Fibroblast of lung (primary cell): ENCODE measurements around the gene FN3K. TPM values are rescaled to one million over a fixed set of nuclear protein-coding genes. Genes with fewer than 3 reads are reported as not detected.

Source experiments
- DNase-seq, 2 donors: peaks; one replicate each; pipeline versions ENCODE4 v3.0.0 to v3.0.0-alpha.2; 2010; ENCODE audit warnings: low read depth in 2 of 2
- H2AFZ ChIP-seq: 2 replicates; pipeline ENCODE4 v1.5.1; 2012; ENCODE audit warnings: low read length, control low read depth, inconsistent platforms
- H3K27ac ChIP-seq: 2 replicates; pipeline ENCODE4 v1.5.1; 2011; ENCODE audit warnings: low read length, control low read depth; ENCODE audit not compliant: insufficient read depth
- H3K27me3 ChIP-seq: 2 replicates; pipeline ENCODE4 v1.5.1; 2011; ENCODE audit warnings: mild to moderate bottlenecking, low read length; ENCODE audit not compliant: control insufficient read depth, insufficient read depth
- H3K36me3 ChIP-seq: 2 replicates; pipeline ENCODE4 v1.5.1; 2011; ENCODE audit warnings: low read length; ENCODE audit not compliant: control insufficient read depth, insufficient read depth
- H3K4me1 ChIP-seq: 2 replicates; pipeline ENCODE4 v1.5.1; 2011; ENCODE audit warnings: low read length; ENCODE audit not compliant: control insufficient read depth, insufficient read depth; ENCODE audit errors: extremely low read depth
- H3K4me2 ChIP-seq: 2 replicates; pipeline ENCODE4 v1.5.1; 2011; ENCODE audit warnings: low read length, control low read depth; ENCODE audit not compliant: insufficient read depth; ENCODE audit errors: extremely low read depth
- H3K4me3 ChIP-seq, 4 experiments: fragments of 200-600 bp in 1 of 4; sonication (generic) in 1 of 4; replicated peaks in 1 of 4; 2 replicates each; pipeline ENCODE4 v1.5.1; 2011 to 2016; ENCODE audit warnings: low read length in 4 of 4, low read depth in 3 of 4, mild to moderate bottlenecking in 3 of 4, control low read depth in 2 of 4, inconsistent platforms in 1 of 4, mixed read lengths in 1 of 4; ENCODE audit not compliant: insufficient read depth in 1 of 4; ENCODE audit errors: control extremely low read depth in 1 of 4
- H3K79me2 ChIP-seq: 2 replicates; pipeline ENCODE4 v1.5.1; 2012; ENCODE audit warnings: mild to moderate bottlenecking, low read length, inconsistent platforms; ENCODE audit not compliant: control insufficient read depth, insufficient read depth
- H3K9ac ChIP-seq: 2 replicates; pipeline ENCODE4 v1.5.1; 2011; ENCODE audit warnings: mild to moderate bottlenecking, low read length, control low read depth; ENCODE audit not compliant: insufficient read depth
- H3K9me3 ChIP-seq: 2 replicates; pipeline ENCODE4 v1.5.1; 2012; ENCODE audit warnings: low read depth, low read length; ENCODE audit not compliant: control insufficient read depth, insufficient read depth
- H4K20me1 ChIP-seq: 2 replicates; pipeline ENCODE4 v1.5.1; 2011; ENCODE audit warnings: low read length; ENCODE audit not compliant: control insufficient read depth, insufficient read depth; ENCODE audit errors: extremely low read depth
- EZH2 ChIP-seq: IDR thresholded peaks from 2 replicates; pipeline ENCODE4 v1.5.1; 2012; ENCODE audit warnings: low read length, control low read depth, mild to moderate bottlenecking; ENCODE audit errors: missing control alignments
- polyA plus RNA-seq, 2 donors: library from polyadenylated mRNA; depleted of rRNA in 1 of 2; stranded (reverse) in 1 of 2; unstranded in 1 of 2; fragments of >200 nt; gene quantifications; 2 replicates each; pipeline ENCODE4 v1.2.1, GENCODE V29; 2011 to 2012; ENCODE audit warnings: missing spikeins in 1 of 2
- total RNA-seq: library from RNA; depleted of rRNA; stranded (reverse); fragments of >200 nt; gene quantifications from 2 replicates; pipeline ENCODE4 v1.2.1, GENCODE V29; 2014
- TF ChIP-seq, protein P1 (sequence below), 2 donors: IDR thresholded peaks in 1 of 2; conservative IDR thresholded peaks in 1 of 2; 1 replicate in 1 of 2; 2 replicates in 1 of 2; pipeline ENCODE4 v1.5.1; 2011 to 2012; ENCODE audit warnings: low read length in 2 of 2, control low read depth in 1 of 2, inconsistent platforms in 1 of 2, low read depth in 1 of 2, mild to moderate bottlenecking in 1 of 2

FN3K gene
- total and polyA plus RNA-seq, 2 donors (not counting 1 experiment from before 2014, with no cell fraction given): 0.61 to 8.9 TPM

DNA sequence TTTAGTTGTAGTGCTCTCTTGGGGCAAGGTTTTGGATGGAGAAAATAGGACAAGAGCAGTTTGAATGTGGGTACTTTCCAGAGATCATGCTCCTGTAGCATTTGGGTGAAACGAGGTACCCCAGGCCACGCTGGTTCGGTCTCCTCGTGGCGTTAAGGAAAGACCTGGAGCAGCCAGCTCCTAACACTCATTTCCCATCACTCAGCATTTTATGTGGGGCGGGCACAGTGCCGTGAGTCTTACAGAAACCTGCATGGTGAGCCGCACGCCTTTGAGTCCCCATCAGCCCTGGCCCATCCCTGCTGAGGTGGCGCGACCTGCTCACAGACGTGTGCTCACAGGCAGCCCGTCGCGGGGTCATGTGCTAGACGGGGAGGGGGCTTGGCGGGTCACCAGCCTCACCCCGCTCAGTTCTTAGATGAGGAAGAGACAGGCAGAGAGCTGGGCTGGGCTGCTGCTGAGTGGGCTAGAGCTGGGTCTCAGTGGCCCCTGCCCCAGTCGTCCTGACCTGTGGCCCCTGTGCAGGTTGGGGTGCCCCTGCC, 53.7 kb downstream of the FN3K start:
- H3K4me3 ChIP-seq: no peak overlapping the region
- no peak for DNase-seq
- no peak overlapping the region for H3K9ac ChIP-seq
- no peaks in the 10 kb centered on the region for H3K27me3 ChIP-seq
- H3K4me1 ChIP-seq: peaks cover 3% of the 10 kb centered on the region
- H3K27ac ChIP-seq: no peak overlapping the region
- peaks cover 7% of the 10 kb centered on the region for H3K36me3 ChIP-seq
- H3K79me2 ChIP-seq: no peaks in the 10 kb centered on the region
- no peaks in the 10 kb centered on the region for H4K20me1 ChIP-seq
- no peaks in the 10 kb centered on the region for H3K9me3 ChIP-seq
- no peak overlapping the region for H2AFZ ChIP-seq
- TF ChIP-seq EZH2: no peak
- TF ChIP-seq, protein P1, sequence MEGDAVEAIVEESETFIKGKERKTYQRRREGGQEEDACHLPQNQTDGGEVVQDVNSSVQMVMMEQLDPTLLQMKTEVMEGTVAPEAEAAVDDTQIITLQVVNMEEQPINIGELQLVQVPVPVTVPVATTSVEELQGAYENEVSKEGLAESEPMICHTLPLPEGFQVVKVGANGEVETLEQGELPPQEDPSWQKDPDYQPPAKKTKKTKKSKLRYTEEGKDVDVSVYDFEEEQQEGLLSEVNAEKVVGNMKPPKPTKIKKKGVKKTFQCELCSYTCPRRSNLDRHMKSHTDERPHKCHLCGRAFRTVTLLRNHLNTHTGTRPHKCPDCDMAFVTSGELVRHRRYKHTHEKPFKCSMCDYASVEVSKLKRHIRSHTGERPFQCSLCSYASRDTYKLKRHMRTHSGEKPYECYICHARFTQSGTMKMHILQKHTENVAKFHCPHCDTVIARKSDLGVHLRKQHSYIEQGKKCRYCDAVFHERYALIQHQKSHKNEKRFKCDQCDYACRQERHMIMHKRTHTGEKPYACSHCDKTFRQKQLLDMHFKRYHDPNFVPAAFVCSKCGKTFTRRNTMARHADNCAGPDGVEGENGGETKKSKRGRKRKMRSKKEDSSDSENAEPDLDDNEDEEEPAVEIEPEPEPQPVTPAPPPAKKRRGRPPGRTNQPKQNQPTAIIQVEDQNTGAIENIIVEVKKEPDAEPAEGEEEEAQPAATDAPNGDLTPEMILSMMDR (conservative IDR thresholded peaks at IDR 0.05 in 1 of 2, IDR thresholded peaks at IDR 0.05 in 1 of 2; ENCODE audit: low read depth in 1 of 2, low read length in 2 of 2): no peak
- no peak overlapping the region for H3K4me2 ChIP-seq

DNA sequence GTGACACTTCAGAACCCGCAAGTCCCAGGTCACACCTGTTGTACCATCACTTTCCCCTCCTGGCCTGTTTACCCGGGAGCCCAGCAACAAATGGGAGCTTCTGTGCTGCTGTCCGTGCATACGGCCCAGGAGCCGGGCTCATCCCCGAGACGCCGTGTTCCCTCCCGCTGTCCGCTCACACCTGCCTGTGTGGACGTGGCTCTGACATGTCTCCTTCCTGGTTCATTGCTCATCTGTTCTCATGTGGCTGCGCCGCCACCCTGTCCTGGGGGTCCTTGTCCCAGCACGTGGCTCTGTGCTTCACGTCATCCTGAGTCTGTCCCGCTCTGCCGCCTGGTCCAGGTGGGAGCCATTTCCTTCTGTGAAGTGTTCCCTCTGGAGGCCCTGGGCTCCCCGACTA, 54.4 kb downstream of the FN3K start:
- Histone ChIP-seq H4K20me1 (no peaks in the 10 kb centered on the region), H3K79me2 (no peaks in the 10 kb centered on the region), H3K4me3 (no peak overlapping the region), H3K9ac (no peak overlapping the region), H3K36me3 (peaks cover 3% of the 10 kb centered on the region), H3K4me1 (peaks cover 3% of the 10 kb centered on the region), H3K27ac (no peak overlapping the region), H2AFZ (no peak overlapping the region), H3K4me2 (no peak overlapping the region), H3K27me3 (no peaks in the 10 kb centered on the region), H3K9me3 (no peaks in the 10 kb centered on the region)
- DNase-seq: no peak
- TF ChIP-seq, protein P1 (conservative IDR thresholded peaks at IDR 0.05 in 1 of 2, IDR thresholded peaks at IDR 0.05 in 1 of 2; ENCODE audit: low read depth in 1 of 2, low read length in 2 of 2): no peak
- no peak for TF ChIP-seq EZH2

DNA sequence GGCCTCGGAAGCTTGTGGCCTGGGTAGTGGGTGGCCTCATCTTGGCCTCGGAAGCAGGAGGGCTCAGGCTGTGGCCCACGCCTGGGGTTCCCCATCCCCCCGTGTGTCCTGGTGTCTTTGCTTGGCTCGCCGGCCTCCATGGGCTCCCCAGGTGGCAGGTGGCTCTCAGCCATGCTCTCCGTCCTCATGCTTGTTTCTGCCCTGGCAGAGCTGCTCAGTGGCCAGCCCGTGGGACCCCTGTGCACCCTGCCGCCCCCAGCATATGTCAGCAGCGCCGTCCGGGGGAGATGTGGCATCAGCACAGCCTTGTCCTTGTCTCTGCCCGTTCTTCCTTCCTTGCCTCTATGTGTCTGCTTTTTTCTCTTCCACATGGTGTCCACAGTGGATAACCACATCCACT, 55.0 kb downstream of the FN3K start:
- DNase-seq: no peak
- Histone ChIP-seq H3K79me2 (no peaks in the 10 kb centered on the region), H3K36me3 (peaks cover 3% of the 10 kb centered on the region), H2AFZ (no peak overlapping the region), H3K9me3 (no peaks in the 10 kb centered on the region), H3K9ac (no peak overlapping the region), H3K27me3 (no peaks in the 10 kb centered on the region), H3K4me3 (no peak overlapping the region), H3K4me1 (peaks cover 3% of the 10 kb centered on the region), H3K4me2 (no peak overlapping the region), H4K20me1 (no peaks in the 10 kb centered on the region), H3K27ac (no peak overlapping the region)
- TF ChIP-seq, protein P1 (conservative IDR thresholded peaks at IDR 0.05 in 1 of 2, IDR thresholded peaks at IDR 0.05 in 1 of 2; ENCODE audit: low read depth in 1 of 2, low read length in 2 of 2): no peak
- TF ChIP-seq EZH2: no peak
